HG03108 (cell line): Measurements from ENCODE around the gene RNF113B.
A peak's percentile ranks its signal among the peaks of the same experiment; 100 is the strongest.

ENCODE experiments used
- ATAC-seq: cut with Tn5 transposase; IDR thresholded peaks from one replicate; pipeline ENCODE4 v1.9.1; 2021; ENCODE audit warnings: moderate library complexity; ENCODE audit not compliant: unreplicated experiment

RNF113B gene

DNA sequence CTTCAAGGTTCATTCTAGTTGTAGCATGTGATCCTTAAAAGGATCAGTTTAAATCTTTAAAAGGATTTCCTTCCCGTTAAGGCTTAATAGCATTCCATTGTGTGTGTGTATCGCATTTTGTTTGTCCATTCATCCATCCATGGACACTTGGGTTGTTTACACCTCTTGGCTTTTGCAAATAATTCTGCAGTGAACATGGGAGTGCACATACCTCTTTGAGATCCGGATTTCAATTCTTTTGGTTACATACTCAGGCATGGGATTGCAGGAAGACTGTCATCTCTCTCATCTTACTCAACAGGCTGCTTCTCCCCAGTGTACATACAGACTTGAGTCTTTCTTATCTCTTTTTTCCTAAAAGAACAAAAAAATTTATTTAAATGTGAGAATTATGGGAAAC is 1.2 kb downstream of the RNF113B start:
- no peak for ATAC-seq

GRCh38 chr13:98175043-98175442 is 2.0 kb downstream of the RNF113B start:
- no peak for ATAC-seq

DNA sequence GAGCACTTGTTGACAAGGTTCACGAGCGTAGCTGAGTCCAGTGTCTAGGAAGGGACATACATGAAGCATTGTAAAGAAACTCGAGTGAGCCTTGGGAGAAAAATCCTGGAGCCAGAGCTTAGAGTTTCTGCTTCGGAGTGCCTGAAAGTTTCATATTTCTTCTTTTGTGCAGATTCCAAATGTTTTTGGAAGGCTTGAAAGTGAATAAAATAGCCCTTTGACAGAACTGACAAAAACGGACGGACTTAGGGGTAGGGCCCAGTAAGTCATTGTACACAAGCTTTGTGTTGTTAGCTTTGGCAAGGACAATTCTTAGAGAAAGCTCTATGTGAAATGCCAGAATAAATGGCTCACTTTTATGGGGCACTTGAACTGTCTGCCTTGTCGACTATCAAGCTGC is 2.8 kb downstream of the RNF113B start:
- no peak for ATAC-seq

DNA sequence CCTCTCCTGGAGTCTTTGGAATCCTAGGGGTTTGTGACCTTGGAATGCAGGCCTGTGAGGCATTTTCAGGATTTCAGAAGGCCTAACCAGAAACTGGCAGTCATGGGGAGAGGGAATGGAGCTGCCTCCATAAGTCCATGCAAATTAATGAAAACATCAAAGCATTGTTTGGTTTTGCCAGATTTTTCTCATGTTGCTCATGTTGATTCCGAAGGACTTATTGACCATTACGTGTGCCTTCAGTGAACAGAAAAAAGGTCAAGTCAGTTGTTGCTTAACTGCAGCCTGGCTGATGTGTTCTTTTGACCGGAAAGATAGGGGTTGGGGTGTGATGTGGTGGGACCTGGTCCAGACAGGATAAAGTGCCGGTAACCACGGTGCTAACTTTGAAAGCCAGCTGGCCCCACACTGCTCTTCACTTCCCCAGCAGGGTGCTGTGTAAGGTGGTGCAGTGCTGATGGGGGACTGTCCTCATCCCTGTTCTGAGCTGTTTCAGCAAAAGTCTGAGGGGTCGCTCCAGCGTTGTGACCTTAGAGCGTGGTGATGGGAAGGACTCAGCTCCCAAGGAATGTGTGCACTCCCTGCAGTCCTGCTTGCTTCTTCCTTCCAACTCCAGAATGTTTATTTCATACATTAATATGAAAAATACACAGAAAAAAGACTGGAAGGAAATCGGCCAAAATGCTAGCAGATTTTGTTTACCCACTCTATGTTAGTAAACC is 3.5 kb downstream of the RNF113B start:
- ATAC-seq = no peak

- ATAC-seq = no peak
Measured at GRCh38 chr13:98172590-98173422, 4.3 kb downstream of the RNF113B start.

DNA sequence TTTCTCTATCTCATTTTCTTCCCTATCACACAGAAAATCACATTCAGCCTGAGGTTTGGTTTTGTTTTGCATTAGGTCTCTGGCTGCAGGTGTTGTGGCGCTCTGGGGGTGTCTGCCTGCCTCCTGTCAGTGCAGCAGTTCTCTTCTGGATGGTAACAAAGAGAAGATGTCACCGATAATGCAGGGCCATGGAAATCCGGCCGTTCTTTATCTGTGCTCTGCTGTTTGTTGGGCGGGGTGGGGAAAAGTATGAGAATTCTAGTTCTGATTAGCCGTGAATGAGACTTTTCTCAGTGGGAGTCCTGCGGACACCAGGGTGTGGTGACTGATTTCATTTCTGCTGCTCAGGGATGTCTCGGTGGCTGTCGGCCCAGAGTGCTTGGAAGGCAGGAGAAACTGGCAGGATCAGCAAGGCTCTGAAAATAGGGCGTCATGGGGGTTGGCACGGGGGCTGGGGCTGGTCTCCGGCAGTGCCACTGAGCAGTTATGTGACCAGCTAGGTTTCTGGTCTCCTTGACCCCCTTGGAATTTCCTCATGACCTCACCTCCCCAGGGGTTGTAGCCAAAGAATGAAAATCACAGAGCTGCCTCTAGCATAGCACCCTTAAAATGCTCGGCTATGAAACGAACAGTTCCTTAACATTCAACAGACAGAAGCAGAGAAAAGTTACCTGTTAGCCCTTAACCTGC is 5.0 kb downstream of the RNF113B start:
- ATAC-seq = no peak

GRCh38 chr13:98169331-98169730 is 7.7 kb downstream of the RNF113B start:
- no peak for ATAC-seq

DNA sequence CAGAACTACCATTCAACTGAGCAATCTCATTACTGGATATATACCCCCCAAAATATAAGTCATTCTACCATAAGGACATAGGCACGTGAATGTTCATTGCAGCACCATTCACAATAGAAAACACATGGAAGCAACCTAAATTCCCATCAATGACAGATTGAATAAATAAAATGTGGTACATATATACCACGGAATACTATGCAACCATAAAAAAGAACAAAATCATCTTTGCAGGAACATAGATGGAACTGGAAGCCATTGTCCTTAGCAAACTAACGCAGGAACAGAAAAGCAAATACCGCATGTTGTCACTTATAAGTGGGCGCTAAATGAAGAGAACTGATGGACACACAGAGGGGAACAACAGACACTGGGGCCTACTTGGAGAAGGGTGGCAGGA is 14.1 kb downstream of the RNF113B start:
- no peak for ATAC-seq

DNA sequence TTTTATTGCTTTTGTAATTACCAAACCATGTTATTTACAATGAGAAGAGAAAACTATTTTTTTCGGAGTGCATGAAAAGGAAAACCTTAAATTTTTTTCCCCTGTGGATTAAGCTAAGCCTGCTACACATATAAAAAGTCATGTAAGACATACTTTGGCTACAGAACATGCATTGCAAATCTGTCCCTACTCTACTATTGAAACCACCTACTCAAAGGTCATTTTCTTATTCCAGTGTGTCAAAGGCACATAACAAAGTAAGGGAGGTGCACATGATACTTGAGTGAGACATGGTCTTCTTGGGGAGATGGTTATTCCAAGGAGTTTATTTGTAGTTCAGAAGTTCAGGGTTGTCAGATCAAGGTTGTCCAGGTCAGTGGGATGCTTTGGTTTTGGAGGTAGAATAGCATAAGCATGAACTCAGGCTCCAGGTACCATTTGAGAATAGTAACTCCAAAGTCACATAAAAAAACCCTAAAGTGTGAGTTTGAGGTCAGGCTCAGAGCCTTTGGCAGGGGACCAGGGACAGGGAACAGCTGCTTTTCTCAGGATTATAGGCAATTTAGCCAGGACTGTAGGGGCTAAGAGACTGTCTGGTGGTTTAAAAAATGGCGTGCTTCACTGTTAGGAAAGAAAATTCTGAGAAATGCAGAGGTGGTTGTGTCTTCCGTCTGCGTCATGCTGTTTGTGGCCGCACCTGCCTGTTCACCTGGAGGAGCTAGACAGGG is 18.7 kb downstream of the RNF113B start:
- ATAC-seq = no peak

GRCh38 chr13:98157609-98158008 is 19.5 kb downstream of the RNF113B start:
- no peak for ATAC-seq

- ATAC-seq = no peak
Measured at GRCh38 chr13:98157188-98157587, 19.9 kb downstream of the RNF113B start.

DNA sequence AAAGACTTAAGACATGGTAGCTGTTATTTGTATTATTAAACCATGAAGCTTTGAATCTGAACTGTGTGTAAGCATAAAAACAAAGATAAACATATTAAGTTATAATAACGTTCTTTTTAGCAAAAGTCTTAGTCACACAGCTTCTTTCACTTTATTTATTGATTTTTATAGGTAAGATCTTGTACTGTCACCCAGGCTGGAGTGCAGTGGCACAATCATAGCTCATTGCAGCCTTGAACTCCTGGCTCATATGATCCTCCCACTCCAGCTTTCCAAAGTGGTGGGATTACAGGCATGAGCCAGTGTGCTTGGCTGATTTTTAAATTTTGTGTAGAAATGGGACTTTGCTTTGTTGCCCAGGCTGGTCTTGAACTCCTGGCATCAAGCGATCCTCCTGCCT is 20.8 kb downstream of the RNF113B start:
- ATAC-seq = no peak

DNA sequence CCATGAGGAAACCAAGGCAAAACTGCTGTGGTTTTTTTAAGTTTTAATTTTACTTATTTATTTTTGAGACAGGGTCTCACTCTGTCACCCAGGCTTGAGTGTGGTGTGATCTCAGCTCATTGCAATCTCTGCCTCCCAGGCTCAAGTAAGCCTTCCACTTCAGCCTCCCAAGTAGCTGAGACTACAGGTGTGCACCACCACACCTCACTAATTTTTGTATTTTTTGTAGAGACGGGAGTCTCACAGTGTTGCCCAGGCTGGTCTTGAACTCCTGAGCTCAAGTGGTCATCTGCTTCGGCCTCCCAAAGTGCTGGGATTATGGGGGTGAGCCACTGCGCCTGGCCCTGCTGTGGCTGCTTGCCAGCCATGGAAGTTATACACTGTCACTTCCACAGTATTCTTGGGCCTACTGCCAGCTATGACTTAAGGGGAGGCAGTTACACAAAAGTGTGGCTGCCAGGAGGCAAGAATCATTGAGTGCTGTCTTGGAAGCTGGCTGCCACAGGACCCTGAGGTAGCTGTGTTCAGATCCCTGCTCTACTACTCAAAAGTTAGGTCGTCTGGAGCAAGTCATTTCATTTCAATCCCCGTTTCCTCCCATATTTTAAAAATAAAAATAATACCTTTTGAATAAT is 21.5 kb downstream of the RNF113B start:
- ATAC-seq = no peak

DNA sequence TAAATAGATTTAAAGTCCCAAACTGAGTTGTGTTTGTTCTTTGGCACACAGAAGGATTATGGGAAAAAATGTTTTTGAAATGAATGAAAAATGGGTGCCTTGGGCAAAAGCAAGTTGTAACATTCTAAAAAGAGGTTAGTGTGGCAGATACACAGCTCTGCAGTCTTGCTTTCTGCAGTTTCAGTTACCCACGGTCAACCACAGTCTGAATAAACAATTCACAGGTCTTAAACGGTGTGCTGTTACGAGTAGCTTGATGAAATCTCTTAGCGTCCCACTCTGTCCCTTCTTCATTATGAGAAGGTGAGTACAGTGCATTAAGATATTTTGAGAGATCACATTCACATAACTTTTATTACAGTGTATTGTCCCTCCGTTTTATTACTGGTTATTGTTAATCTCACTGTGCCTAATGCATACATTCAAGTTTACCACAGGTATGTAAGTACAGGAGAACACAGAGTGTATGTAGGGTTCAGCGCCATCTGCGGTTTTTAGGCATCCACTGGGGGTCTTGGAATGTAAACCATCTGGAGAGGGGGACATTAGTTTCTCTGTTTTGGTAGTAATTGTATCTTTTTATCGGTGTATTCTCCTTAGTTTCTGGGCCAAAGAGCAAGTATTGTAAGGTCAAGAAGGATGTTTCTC is 26.1 kb downstream of the RNF113B start:
- no peak for ATAC-seq

DNA sequence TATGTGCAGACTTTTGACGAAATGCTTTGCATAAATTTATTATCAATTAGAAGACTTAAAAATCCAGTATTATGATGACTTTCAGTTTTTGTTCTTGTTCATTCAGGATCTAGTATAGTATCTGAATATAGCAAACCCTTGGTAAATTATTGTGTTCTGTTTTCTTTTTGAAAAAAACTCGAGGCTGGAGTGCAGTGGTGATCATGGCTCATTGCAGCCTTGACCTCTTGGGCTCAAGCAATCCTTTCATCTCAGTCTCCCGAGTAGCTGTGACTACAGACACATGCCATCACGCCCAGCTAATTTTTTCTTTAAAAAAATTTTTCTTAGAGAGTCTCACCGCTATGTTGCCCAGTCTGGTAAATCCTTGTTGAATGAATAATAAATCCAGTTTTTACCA is 29.5 kb downstream of the RNF113B start:
- no peak for ATAC-seq

- no peak for ATAC-seq
Measured at GRCh38 chr13:98144801-98145350, 32.2 kb downstream of the RNF113B start.

- ATAC-seq = no peak
Measured at GRCh38 chr13:98144027-98144741, 32.9 kb downstream of the RNF113B start.

GRCh38 chr13:98143601-98144026 is 33.5 kb downstream of the RNF113B start:
- ATAC-seq = no peak

- peak; percentile 29 for ATAC-seq
Measured at GRCh38 chr13:98143157-98143553, 33.9 kb downstream of the RNF113B start.
